Nephron progenitor cell (in vitro differentiated cells): Measurements from ENCODE around the gene CENPK.

Source experiments
- DNase-seq: peaks from one replicate; pipeline ENCODE4 v3.0.0; 2021
- H3K27ac Mint-ChIP-seq: 2 replicates; pipeline ENCODE4 v1.8.0; 2021; ENCODE audit warnings: mild to moderate bottlenecking, moderate library complexity, mixed read lengths
- H3K27me3 Mint-ChIP-seq: 2 replicates; pipeline ENCODE4 v1.8.0; 2021; ENCODE audit warnings: mild to moderate bottlenecking, low read depth, mixed read lengths; ENCODE audit not compliant: poor library complexity
- H3K36me3 Mint-ChIP-seq: 2 replicates; pipeline ENCODE4 v1.8.0; 2021; ENCODE audit warnings: low read depth, mixed read lengths
- H3K4me1 Mint-ChIP-seq: 2 replicates; pipeline ENCODE4 v1.8.0; 2021; ENCODE audit warnings: mixed read lengths
- H3K4me3 Mint-ChIP-seq: 2 replicates; pipeline ENCODE4 v1.8.0; 2021; ENCODE audit warnings: mild to moderate bottlenecking, moderate library complexity, mixed read lengths
- H3K9me3 Mint-ChIP-seq: 2 replicates; pipeline ENCODE4 v1.8.0; 2021; ENCODE audit warnings: mild to moderate bottlenecking, moderate library complexity, mixed read lengths
- CTCF ChIP-seq: fragments of 200-600 bp; sonication (generic); IDR thresholded peaks from 2 replicates; pipeline ENCODE4 v1.5.0; 2021; ENCODE audit warnings: antibody characterized with exemption

CENPK gene

GRCh38 chr5:65577141-65577540, 14.2 kb upstream of the CENPK start:
- H3K9me3 Mint-ChIP-seq, result no peaks in the 10 kb centered on the region

GRCh38 chr5:65570598-65571226, 7.7 kb upstream of the CENPK start:
- H3K27me3 Mint-ChIP-seq, result peaks cover 3% of the 10 kb centered on the region
- H3K9me3 Mint-ChIP-seq, result no peaks in the 10 kb centered on the region
- H3K4me1 Mint-ChIP-seq, result no peaks in the 10 kb centered on the region
- TF ChIP-seq CTCF, result no peak
- H3K36me3 Mint-ChIP-seq, result peaks cover 21% of the 10 kb centered on the region
- H3K4me3 Mint-ChIP-seq, result no peak overlapping the region
- DNase-seq, result no peak
- no peak overlapping the region for H3K27ac Mint-ChIP-seq

More at GRCh38 chr5:65577141-65577540, 14.2 kb upstream of the CENPK start:
- TF ChIP-seq CTCF, result no peak
- DNase-seq, result no peak
- H3K4me3 Mint-ChIP-seq, result no peak overlapping the region
- H3K36me3 Mint-ChIP-seq, result peaks cover 62% of the 10 kb centered on the region
- no peaks in the 10 kb centered on the region for H3K4me1 Mint-ChIP-seq
- no peaks in the 10 kb centered on the region for H3K27me3 Mint-ChIP-seq
- no peak overlapping the region for H3K27ac Mint-ChIP-seq

- no peak for DNase-seq
- peaks cover 6% of the 10 kb centered on the region for H3K27me3 Mint-ChIP-seq
- H3K4me1 Mint-ChIP-seq, result peaks cover 37% of the 10 kb centered on the region
- H3K9me3 Mint-ChIP-seq, result no peaks in the 10 kb centered on the region
- no peak for TF ChIP-seq CTCF
- no peak overlapping the region for H3K27ac Mint-ChIP-seq
- H3K4me3 Mint-ChIP-seq, result no peak overlapping the region
- H3K36me3 Mint-ChIP-seq, result peaks cover 4% of the 10 kb centered on the region
Observed at GRCh38 chr5:65566505-65566904, 3.5 kb upstream of the CENPK start.

- TF ChIP-seq CTCF, result no peak
- H3K9me3 Mint-ChIP-seq, result no peaks in the 10 kb centered on the region
- DNase-seq, result no peak
- peaks cover 6% of the 10 kb centered on the region for H3K27me3 Mint-ChIP-seq
- peaks cover 43% of the 10 kb centered on the region for H3K4me1 Mint-ChIP-seq
- H3K4me3 Mint-ChIP-seq, result peak overlapping the region; percentile 97
- H3K36me3 Mint-ChIP-seq, result peaks cover 13% of the 10 kb centered on the region
- peak overlapping the region; percentile 100 for H3K27ac Mint-ChIP-seq
Observed at GRCh38 chr5:65563777-65564176, 809 bp upstream of the CENPK start.

- H3K36me3 Mint-ChIP-seq, result peaks cover 23% of the 10 kb centered on the region
Observed at GRCh38 chr5:65556718-65557117, 6.2 kb downstream of the CENPK start.

More at GRCh38 chr5:65556718-65557117, 6.2 kb downstream of the CENPK start:
- peaks cover 8% of the 10 kb centered on the region for H3K4me1 Mint-ChIP-seq
- H3K27ac Mint-ChIP-seq, result no peak overlapping the region
- DNase-seq, result no peak
- no peaks in the 10 kb centered on the region for H3K9me3 Mint-ChIP-seq
- no peak overlapping the region for H3K4me3 Mint-ChIP-seq
- no peak for TF ChIP-seq CTCF
- no peaks in the 10 kb centered on the region for H3K27me3 Mint-ChIP-seq
